GM12878 (cell line): ENCODE results near the gene CSK. TPM values are rescaled to one million over a fixed set of nuclear protein-coding genes. Genes with fewer than 3 reads are reported as not detected.

Experiments used
- ATAC-seq: fragments of 200-7000 bp; cut with Tn5 transposase; 3 replicates; pipeline ENCODE4 v1.9.1; 2020; ENCODE audit warnings: mild to moderate bottlenecking, moderate library complexity
- BruUV-seq: library from RNA; stranded (reverse); fragments of 400-500 nt; replicated peaks from 2 replicates; lab custom pipeline; 2021; lab: Mats Ljungman, UMichigan
- CTCF ChIA-PET: fragments of 300-600 bp; sonication (Branson Sonifier 250); formaldehyde crosslinking; extraction: SDS; loops from one replicate; lab custom pipeline; 2021; ENCODE audit warnings: inconsistent platforms; lab: Yijun Ruan, JAX
- POLR2A ChIA-PET: fragments of 350-600 bp; formaldehyde crosslinking; extraction: SDS; loops from one replicate; lab custom pipeline; 2021; ENCODE audit warnings: inconsistent platforms; lab: Charles Lee
- RAD21 ChIA-PET: fragments of 300-600 bp; sonication (Branson Sonifier 250); formaldehyde crosslinking; loops from one replicate; lab custom pipeline; 2023; ENCODE audit warnings: antibody characterized with exemption; ENCODE audit not compliant: unreplicated experiment; lab: Charles Lee
- SMC1A ChIA-PET: fragments of 300-600 bp; sonication (Branson Sonifier 250); formaldehyde crosslinking; loops from one replicate; lab custom pipeline; 2023; ENCODE audit not compliant: unreplicated experiment, uncharacterized antibody; lab: Charles Lee
- DNase-seq: peaks from one replicate; pipeline ENCODE4 v3.0.0-alpha.2; 2011; ENCODE audit warnings: low read depth, low spot score
- FAIRE-seq: peaks from 3 replicates; lab custom pipeline; 2011; peaks lifted over from hg19 to GRCh38; lab: Jason Lieb, UNC
- H2AFZ ChIP-seq: 2 replicates; pipeline ENCODE4 v1.6.0; 2011; ENCODE audit warnings: low read depth, low read length, control low read depth; ENCODE audit not compliant: control insufficient read depth
- H3K27ac ChIP-seq: 2 replicates; pipeline ENCODE4 v1.5.1; 2011; ENCODE audit warnings: control low read depth; ENCODE audit not compliant: control insufficient read depth, insufficient read depth
- H3K27me3 ChIP-seq, 2 experiments: replicated peaks in 1 of 2; 2 replicates each; pipeline versions ENCODE4 v1.6.0 to v1.6.1; 2011; ENCODE audit warnings: low read length in 1 of 2; ENCODE audit not compliant: control insufficient read depth in 2 of 2, insufficient read depth in 2 of 2
- H3K36me3 ChIP-seq, 2 experiments: 2 replicates each; pipeline ENCODE4 v1.5.1; 2011; ENCODE audit warnings: low read length in 1 of 2; ENCODE audit not compliant: control insufficient read depth in 2 of 2, insufficient read depth in 2 of 2
- H3K4me1 ChIP-seq: 2 replicates; pipeline ENCODE4 v1.6.1; 2011; ENCODE audit warnings: mild to moderate bottlenecking, low read length, moderate library complexity, mixed read lengths; ENCODE audit not compliant: control insufficient read depth, insufficient read depth
- H3K4me2 ChIP-seq: 2 replicates; pipeline ENCODE4 v1.6.0; 2011; ENCODE audit warnings: control low read depth; ENCODE audit not compliant: control insufficient read depth, insufficient read depth
- H3K4me3 ChIP-seq: fragments of 200-600 bp; sonication (generic); 2 replicates; pipeline ENCODE4 v1.5.1; 2016
- H3K79me2 ChIP-seq: 2 replicates; pipeline ENCODE4 v1.6.0; 2011; ENCODE audit warnings: low read length; ENCODE audit not compliant: control insufficient read depth, insufficient read depth
- H3K9ac ChIP-seq: 2 replicates; pipeline ENCODE4 v1.8.0; 2011; ENCODE audit warnings: low read length, control low read depth, mixed read lengths; ENCODE audit not compliant: control insufficient read depth, insufficient read depth
- H3K9me3 ChIP-seq: replicated peaks from 3 replicates; pipeline ENCODE4 v1.5.1; 2011; ENCODE audit warnings: mild to moderate bottlenecking, low read length; ENCODE audit not compliant: control insufficient read depth, insufficient read depth
- H4K20me1 ChIP-seq: 2 replicates; pipeline ENCODE4 v1.6.0; 2011; ENCODE audit not compliant: control insufficient read depth, insufficient read depth
- ATF2 ChIP-seq: IDR thresholded peaks from 2 replicates; pipeline ENCODE4 v1.6.1; 2012; ENCODE audit warnings: low read length, inconsistent platforms
- BMI1 ChIP-seq: fragments of 450-650 bp; IDR thresholded peaks from 2 replicates; pipeline ENCODE4 v1.6.1; 2016; ENCODE audit warnings: mild to moderate bottlenecking, moderate library complexity, borderline replicate concordance
- CBX3 ChIP-seq: fragments of 200-600 bp; sonication (generic); IDR thresholded peaks from 2 replicates; pipeline ENCODE4 v1.6.1; 2016; ENCODE audit warnings: low read depth, borderline replicate concordance
- CHD4 ChIP-seq: fragments of 200-600 bp; sonication (generic); IDR thresholded peaks from 2 replicates; pipeline ENCODE4 v1.6.1; 2016; ENCODE audit warnings: mild to moderate bottlenecking
- EZH2 ChIP-seq: IDR thresholded peaks from 2 replicates; pipeline ENCODE4 v1.6.1; 2012; ENCODE audit warnings: low read depth, mild to moderate bottlenecking, control low read depth, inconsistent platforms, low read length, borderline replicate concordance; ENCODE audit not compliant: control insufficient read depth
- HDGF ChIP-seq: fragments of 450-650 bp; IDR thresholded peaks from 2 replicates; pipeline ENCODE4 v1.6.1; 2016; ENCODE audit warnings: antibody characterized with exemption
- IRF5 ChIP-seq: fragments of 450-650 bp; IDR thresholded peaks from 2 replicates; pipeline ENCODE4 v1.6.1; 2017; ENCODE audit warnings: borderline replicate concordance
- MLLT1 ChIP-seq: fragments of 450-650 bp; IDR thresholded peaks from 2 replicates; pipeline ENCODE4 v1.6.1; 2016; ENCODE audit warnings: mild to moderate bottlenecking
- MTA3 ChIP-seq: IDR thresholded peaks from 2 replicates; pipeline ENCODE4 v1.6.1; 2012; ENCODE audit warnings: low read length, inconsistent platforms, borderline replicate concordance
- NKRF ChIP-seq: fragments of 450-650 bp; conservative IDR thresholded peaks from 2 replicates; pipeline ENCODE4 v1.6.1; 2017; ENCODE audit warnings: mild to moderate bottlenecking, moderate library complexity
- NR2F1 ChIP-seq: fragments of 450-650 bp; conservative IDR thresholded peaks from 2 replicates; pipeline ENCODE4 v1.6.1; 2017; ENCODE audit warnings: mild to moderate bottlenecking
- SIN3A ChIP-seq: IDR thresholded peaks from 2 replicates; pipeline ENCODE4 v1.6.1; 2012; ENCODE audit warnings: low read depth, low read length, improper control_type of control experiment
- SREBF2 ChIP-seq: IDR thresholded peaks from 2 replicates; pipeline ENCODE4 v1.6.1; 2012; ENCODE audit warnings: mild to moderate bottlenecking, low read length
- ZNF24 ChIP-seq: fragments of 450-650 bp; IDR thresholded peaks from 2 replicates; pipeline ENCODE4 v1.6.1; 2017; ENCODE audit warnings: antibody characterized with exemption, mild to moderate bottlenecking
- ZNF384 ChIP-seq: IDR thresholded peaks from 2 replicates; pipeline ENCODE4 v1.6.1; 2012; ENCODE audit warnings: low read depth, mild to moderate bottlenecking, low read length, improper control_type of control experiment, borderline replicate concordance
- WGBS: methylation state at CpG from one replicate; pipeline ENCODE4 v1.1.6; 2016; ENCODE audit warnings: low lambda C conversion rate; ENCODE audit not compliant: insufficient replicate concordance, insufficient coverage; ENCODE audit errors: missing lambda C conversion rate; 5-methylcytosine and 5-hydroxymethylcytosine counted together
- in situ Hi-C: fragments of 300-500 bp; cut with MboI; formaldehyde crosslinking; loops from 9 replicates; pipeline ENCODE4 v1.14.3; 2018; ENCODE audit warnings: mixed read lengths
- intact Hi-C: fragments of 100-400 bp; cut with micrococcal nuclease; formaldehyde crosslinking; loops from one replicate; pipeline ENCODE4 v1.14.2; 2022; ENCODE audit not compliant: unreplicated experiment
- polyA plus RNA-seq, 11 experiments: library from polyadenylated mRNA; depleted of rRNA in 4 of 11; unstranded in 6 of 11; stranded (reverse) in 5 of 11; fragments of >200 nt; fragmentation: Nextera tagmentation in 4 of 11; fragmentation: Illumina TruSeq in 1 of 11; extraction: Ambion mirVana in 4 of 11; extraction: Trizol in 1 of 11; gene quantifications; 1 replicate in 1 of 11; 2 replicates in 10 of 11; pipeline versions ENCODE4 v1.2.1 to v1.2.3, GENCODE V29; 2011 to 2016; ENCODE audit warnings: inconsistent platforms in 2 of 11, missing spikeins in 2 of 11, low read depth in 1 of 11
- total RNA-seq, 4 experiments: library from RNA; depleted of rRNA in 3 of 4; stranded (reverse); fragments of >200 nt in 3 of 4; fragmentation: Illumina TruSeq in 1 of 4; extraction: Trizol in 1 of 4; gene quantifications; 2 replicates each; pipeline versions ENCODE4 v1.2.1 to v1.2.3, GENCODE V29; 2013 to 2021

CSK gene
- total and polyA plus RNA-seq, 10 of the 15 experiments (the other 5 are each of a cell fraction or from before 2014, with no cell fraction given), result 3.4 to 327 (median 75.8) TPM

- intact Hi-C loops, result no loop called here
- peak overlapping the region; percentile 77 for H3K4me3 ChIP-seq
- H3K79me2 ChIP-seq, result peaks cover 94% of the 10 kb centered on the region
- H2AFZ ChIP-seq, result no peak overlapping the region
- H3K27ac ChIP-seq, result peak overlapping the region; percentile 96
- POLR2A ChIA-PET, result interaction anchor here (0.9 to 14.2 kb wide), 5 partner anchors 17 to 214 kb away, joined by 3 to 602 read pairs (median 5); partner anchors contain the start of genes CSK and FAM219B
- peaks cover 64% of the 10 kb centered on the region for H3K4me1 ChIP-seq
- ATAC-seq (peak; percentile 23), DNase-seq (no peak), FAIRE-seq (no peak)
- H3K27me3 ChIP-seq, result no peaks in the 10 kb centered on the region
- peak overlapping the region; percentile 67 for H3K4me2 ChIP-seq
- CTCF ChIA-PET, result interaction anchor here (0.6 to 25.9 kb wide), 18 partner anchors 12 to 374 kb away, joined by 3 to 1288 read pairs (median 4); partner anchors contain the start of genes CLK3, CSK and ULK3
- in situ Hi-C loops, result no loop called here
- H4K20me1 ChIP-seq, result peaks cover 6% of the 10 kb centered on the region; the same call in 1 of the 2 replicates
- WGBS, result 11% methylated on average over 12 of the region's 12 CpGs
- RAD21 ChIA-PET, result interaction anchor here (0.9 to 22.9 kb wide), 10 partner anchors 9 to 408 kb away, joined by 3 to 1186 read pairs (median 4); partner anchors contain the start of gene CSK
- BruUV-seq, result no TSS peak
- H3K9me3 ChIP-seq, result no peaks in the 10 kb centered on the region
- H3K36me3 ChIP-seq, result peaks cover 21 to 23% of the 10 kb centered on the region in 2 experiments; a peak in 3 of 4 replicates
- peak overlapping the region; percentile 82 for H3K9ac ChIP-seq
- SMC1A ChIA-PET, result interaction anchor here (0.9 to 15.7 kb wide), 10 partner anchors 12 to 218 kb away, joined by 3 to 811 read pairs (median 4); partner anchors contain the start of gene CSK
- TF ChIP-seq BMI1 (peak; percentile 47), MLLT1 (no peak), NKRF (peak; percentile 43; the same call in 1 of the 2 replicates), ZNF24 (0 out of 2 replicates have a peak, but pooled peaks have one; percentile 1), CBX3 (no peak), HDGF (no peak), MTA3 (no peak), EZH2 (no peak), CHD4 (no peak), NR2F1 (no peak), ATF2 (no peak), SREBF2 (no peak), IRF5 (no peak), SIN3A (peak; percentile 81; the same call in 1 of the 2 replicates), ZNF384 (no peak)
Observed at GRCh38 chr15:74793135-74794028, 11.5 kb downstream of the CSK start.
